ENCODE measurements around the gene MAPRE2.

Gene MAPRE2

DNA sequence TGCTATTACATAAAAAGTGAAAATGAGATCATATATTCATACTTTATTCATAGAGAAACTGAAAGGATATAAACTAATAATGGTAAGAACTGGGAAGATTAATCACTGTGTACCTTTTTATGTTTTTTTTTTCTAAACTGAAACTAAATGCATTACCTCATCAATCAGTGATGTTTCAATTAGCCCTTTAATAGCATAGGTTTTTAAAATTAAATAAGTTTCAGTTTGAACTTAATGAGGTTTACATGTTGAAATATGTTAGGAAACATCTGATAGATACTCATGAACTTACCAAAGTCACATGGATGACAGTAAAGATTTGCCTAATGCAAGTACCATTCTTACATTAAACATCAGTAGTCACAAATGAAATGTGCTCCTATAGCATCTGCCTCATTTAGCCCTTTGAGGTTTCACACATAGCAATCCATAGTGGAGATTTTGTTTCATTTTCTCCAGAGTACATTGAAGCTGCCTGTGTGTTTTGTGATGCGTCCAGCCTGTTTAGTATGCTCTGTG lies 8.9 kb downstream of the MAPRE2 start:
- Histone ChIP-seq H4K20me1 (ENCODE audit: insufficient read depth, low read length) (peaks cover 85% of the 10 kb centered on the region), H3K9me3 (ENCODE audit: insufficient read depth, low read length) (no peaks in the 10 kb centered on the region), H3K79me2 (ENCODE audit: low read length) (peaks cover 100% of the 10 kb centered on the region), H3K9ac (ENCODE audit: low read length) (peak overlapping the region; percentile 74), H3K4me2 (ENCODE audit: low read length) (peak overlapping the region; percentile 97), H3K4me1 (ENCODE audit: low read length) (peaks cover 52% of the 10 kb centered on the region), H3K27ac (ENCODE audit: low read length) (peak overlapping the region; percentile 81), H3K4me3 (ENCODE audit: low read length) (peak overlapping the region; percentile 74), H2AFZ (ENCODE audit: low read depth, low read length) (no peak overlapping the region), H3K36me3 (replicated peaks; ENCODE audit: low read depth, low read length) (peaks cover 29% of the 10 kb centered on the region), H3K27me3 (ENCODE audit: low read depth, low read length) (no peaks in the 10 kb centered on the region)
- no peak for TF ChIP-seq EZH2phosphoT487 (IDR thresholded peaks at IDR 0.05; ENCODE audit: low read depth)
- TF ChIP-seq, protein P1, sequence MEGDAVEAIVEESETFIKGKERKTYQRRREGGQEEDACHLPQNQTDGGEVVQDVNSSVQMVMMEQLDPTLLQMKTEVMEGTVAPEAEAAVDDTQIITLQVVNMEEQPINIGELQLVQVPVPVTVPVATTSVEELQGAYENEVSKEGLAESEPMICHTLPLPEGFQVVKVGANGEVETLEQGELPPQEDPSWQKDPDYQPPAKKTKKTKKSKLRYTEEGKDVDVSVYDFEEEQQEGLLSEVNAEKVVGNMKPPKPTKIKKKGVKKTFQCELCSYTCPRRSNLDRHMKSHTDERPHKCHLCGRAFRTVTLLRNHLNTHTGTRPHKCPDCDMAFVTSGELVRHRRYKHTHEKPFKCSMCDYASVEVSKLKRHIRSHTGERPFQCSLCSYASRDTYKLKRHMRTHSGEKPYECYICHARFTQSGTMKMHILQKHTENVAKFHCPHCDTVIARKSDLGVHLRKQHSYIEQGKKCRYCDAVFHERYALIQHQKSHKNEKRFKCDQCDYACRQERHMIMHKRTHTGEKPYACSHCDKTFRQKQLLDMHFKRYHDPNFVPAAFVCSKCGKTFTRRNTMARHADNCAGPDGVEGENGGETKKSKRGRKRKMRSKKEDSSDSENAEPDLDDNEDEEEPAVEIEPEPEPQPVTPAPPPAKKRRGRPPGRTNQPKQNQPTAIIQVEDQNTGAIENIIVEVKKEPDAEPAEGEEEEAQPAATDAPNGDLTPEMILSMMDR (IDR thresholded peaks at IDR 0.05; ENCODE audit: low read depth, low read length): no peak

DNA sequence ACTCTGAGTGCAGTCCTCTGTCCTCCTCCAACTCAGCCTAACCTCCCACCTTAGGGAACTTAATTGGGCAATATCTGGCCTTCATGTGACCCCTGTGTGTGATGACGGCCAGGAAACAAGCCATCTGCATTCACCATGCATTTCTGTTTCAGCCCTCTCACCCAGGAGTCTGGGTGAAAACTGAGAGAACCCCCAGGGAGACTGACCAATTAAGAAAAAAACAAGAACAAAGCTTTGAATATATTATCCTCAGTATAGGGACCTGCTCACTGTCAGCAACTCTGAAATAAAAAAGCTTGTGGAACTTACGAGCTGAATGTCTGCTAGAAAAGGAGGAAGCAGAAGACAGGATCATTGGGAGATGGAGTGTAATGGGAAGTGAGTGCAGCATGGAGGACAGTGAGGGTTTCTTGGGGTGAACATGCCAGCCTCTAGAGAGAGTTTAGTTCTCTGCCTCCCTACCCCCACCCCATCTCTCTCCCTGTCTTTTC lies 9.5 kb downstream of the MAPRE2 start:
- peak overlapping the region; percentile 81 for H3K27ac ChIP-seq (ENCODE audit: low read length)
- peak overlapping the region; percentile 97 for H3K4me2 ChIP-seq (ENCODE audit: low read length)
- no peak overlapping the region for H2AFZ ChIP-seq (ENCODE audit: low read depth, low read length)
- no peak for TF ChIP-seq EZH2phosphoT487 (IDR thresholded peaks at IDR 0.05; ENCODE audit: low read depth)
- TF ChIP-seq, protein P1 (IDR thresholded peaks at IDR 0.05; ENCODE audit: low read depth, low read length): no peak
- H3K4me1 ChIP-seq (ENCODE audit: low read length): peaks cover 45% of the 10 kb centered on the region
- H4K20me1 ChIP-seq (ENCODE audit: insufficient read depth, low read length): peaks cover 85% of the 10 kb centered on the region
- peaks cover 31% of the 10 kb centered on the region for H3K36me3 ChIP-seq (replicated peaks; ENCODE audit: low read depth, low read length)
- H3K79me2 ChIP-seq (ENCODE audit: low read length): peaks cover 100% of the 10 kb centered on the region
- peak overlapping the region; percentile 74 for H3K9ac ChIP-seq (ENCODE audit: low read length)
- H3K4me3 ChIP-seq (ENCODE audit: low read length): peak overlapping the region; percentile 74
- H3K9me3 ChIP-seq (ENCODE audit: insufficient read depth, low read length): no peaks in the 10 kb centered on the region
- no peaks in the 10 kb centered on the region for H3K27me3 ChIP-seq (ENCODE audit: low read depth, low read length)

GRCh38 chr18:35051641-35052377 lies 10.6 kb downstream of the MAPRE2 start:
- H3K4me2 ChIP-seq (ENCODE audit: low read length): no peak overlapping the region
- peaks cover 82% of the 10 kb centered on the region for H4K20me1 ChIP-seq (ENCODE audit: insufficient read depth, low read length)
- no peak overlapping the region for H3K4me3 ChIP-seq (ENCODE audit: low read length)
- H2AFZ ChIP-seq (ENCODE audit: low read depth, low read length): no peak overlapping the region
- H3K27me3 ChIP-seq (ENCODE audit: low read depth, low read length): no peaks in the 10 kb centered on the region
- peaks cover 31% of the 10 kb centered on the region for H3K36me3 ChIP-seq (replicated peaks; ENCODE audit: low read depth, low read length)
- no peak overlapping the region for H3K27ac ChIP-seq (ENCODE audit: low read length)
- no peak overlapping the region for H3K9ac ChIP-seq (ENCODE audit: low read length)
- peaks cover 99% of the 10 kb centered on the region for H3K79me2 ChIP-seq (ENCODE audit: low read length)
- no peaks in the 10 kb centered on the region for H3K9me3 ChIP-seq (ENCODE audit: insufficient read depth, low read length)
- TF ChIP-seq, protein P1 (IDR thresholded peaks at IDR 0.05; ENCODE audit: low read depth, low read length): no peak
- TF ChIP-seq EZH2phosphoT487 (IDR thresholded peaks at IDR 0.05; ENCODE audit: low read depth): no peak
- peaks cover 35% of the 10 kb centered on the region for H3K4me1 ChIP-seq (ENCODE audit: low read length)

- TF ChIP-seq, protein P1 (IDR thresholded peaks at IDR 0.05; ENCODE audit: low read depth, low read length): no peak
- no peak for TF ChIP-seq EZH2phosphoT487 (IDR thresholded peaks at IDR 0.05; ENCODE audit: low read depth)
- Histone ChIP-seq H3K9ac (ENCODE audit: low read length) (no peak overlapping the region), H3K9me3 (ENCODE audit: insufficient read depth, low read length) (no peaks in the 10 kb centered on the region), H3K79me2 (ENCODE audit: low read length) (peaks cover 99% of the 10 kb centered on the region), H3K4me1 (ENCODE audit: low read length) (peaks cover 22% of the 10 kb centered on the region), H3K4me2 (ENCODE audit: low read length) (no peak overlapping the region), H3K27ac (ENCODE audit: low read length) (no peak overlapping the region), H4K20me1 (ENCODE audit: insufficient read depth, low read length) (peaks cover 90% of the 10 kb centered on the region), H3K4me3 (ENCODE audit: low read length) (no peak overlapping the region), H2AFZ (ENCODE audit: low read depth, low read length) (no peak overlapping the region), H3K27me3 (ENCODE audit: low read depth, low read length) (no peaks in the 10 kb centered on the region), H3K36me3 (replicated peaks; ENCODE audit: low read depth, low read length) (peaks cover 24% of the 10 kb centered on the region)
Measured at GRCh38 chr18:35054401-35054800, 13.2 kb downstream of the MAPRE2 start.
